DMS79 treated with DMSO at 0.1 percent for 48 hours (cell line): ENCODE measurements around the gene USP2.

Source experiments
- DNase-seq: peaks from one replicate; lab custom pipeline; 2025; lab: John Stamatoyannopoulos, UW

USP2 gene, protein sequence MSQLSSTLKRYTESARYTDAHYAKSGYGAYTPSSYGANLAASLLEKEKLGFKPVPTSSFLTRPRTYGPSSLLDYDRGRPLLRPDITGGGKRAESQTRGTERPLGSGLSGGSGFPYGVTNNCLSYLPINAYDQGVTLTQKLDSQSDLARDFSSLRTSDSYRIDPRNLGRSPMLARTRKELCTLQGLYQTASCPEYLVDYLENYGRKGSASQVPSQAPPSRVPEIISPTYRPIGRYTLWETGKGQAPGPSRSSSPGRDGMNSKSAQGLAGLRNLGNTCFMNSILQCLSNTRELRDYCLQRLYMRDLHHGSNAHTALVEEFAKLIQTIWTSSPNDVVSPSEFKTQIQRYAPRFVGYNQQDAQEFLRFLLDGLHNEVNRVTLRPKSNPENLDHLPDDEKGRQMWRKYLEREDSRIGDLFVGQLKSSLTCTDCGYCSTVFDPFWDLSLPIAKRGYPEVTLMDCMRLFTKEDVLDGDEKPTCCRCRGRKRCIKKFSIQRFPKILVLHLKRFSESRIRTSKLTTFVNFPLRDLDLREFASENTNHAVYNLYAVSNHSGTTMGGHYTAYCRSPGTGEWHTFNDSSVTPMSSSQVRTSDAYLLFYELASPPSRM

DNA sequence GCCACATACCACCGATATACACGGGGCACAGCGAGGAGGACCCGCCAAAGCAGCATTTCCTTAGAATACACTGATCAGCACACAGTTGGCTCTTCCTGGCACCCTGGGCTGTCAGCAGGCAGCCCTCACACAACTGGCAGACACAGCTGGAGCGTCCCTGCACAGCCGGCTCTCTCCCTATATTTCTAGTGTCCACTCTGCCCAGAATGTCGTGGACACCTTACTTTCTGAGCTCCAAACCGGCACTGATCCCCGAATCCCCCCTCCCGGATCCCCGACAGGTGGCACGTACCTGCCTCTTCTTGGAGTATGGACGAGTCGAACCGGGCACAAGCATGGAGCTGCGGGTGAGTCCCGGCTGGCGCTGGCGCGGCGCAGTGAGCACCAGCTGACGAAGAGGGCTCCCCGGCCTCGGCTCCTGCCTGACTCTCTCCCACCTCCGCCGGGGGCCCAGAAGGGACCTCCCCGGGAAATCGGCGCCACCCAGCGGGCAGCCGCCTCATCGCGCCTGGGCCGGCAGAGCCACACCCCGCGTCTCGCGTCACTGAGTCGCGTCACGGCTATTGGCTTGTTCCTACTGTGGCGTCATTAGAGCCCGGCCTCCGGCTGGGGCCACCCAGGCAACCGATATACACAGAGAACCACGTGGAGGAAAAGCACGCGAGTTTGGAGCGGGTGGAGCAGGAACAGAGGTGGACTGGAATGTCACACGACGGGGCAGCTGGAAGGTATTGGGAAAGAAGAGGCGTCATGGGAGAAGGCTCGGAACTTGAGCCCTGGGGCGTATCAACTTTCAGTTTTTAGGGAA, at the start of gene USP2:
Gene USP2, minus strand, starts transcription at position 510 of the 808 bp plus-strand sequence. CDS start 8,210 bp downstream, outside the sequence.
- DNase-seq = peak; percentile 96

DNA sequence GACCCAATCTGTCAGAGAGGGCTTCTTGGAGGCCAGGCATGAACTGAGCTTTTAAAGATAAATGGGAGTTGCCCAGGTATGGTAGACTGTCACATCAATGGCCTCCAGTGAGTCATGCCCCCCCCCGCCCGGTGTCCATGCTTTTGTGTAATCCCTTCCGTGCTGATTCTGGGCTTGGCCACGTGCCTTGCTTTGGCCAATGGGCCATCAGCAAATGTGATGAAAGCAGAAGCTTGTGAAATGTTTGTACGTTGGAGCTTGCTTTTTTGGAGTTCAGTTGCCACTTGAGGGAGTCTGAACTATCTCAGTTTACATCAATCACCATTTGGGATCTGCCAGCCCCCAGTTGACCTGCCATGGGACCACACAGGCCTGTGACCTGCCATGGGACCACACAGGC, 45.8 kb upstream of the USP2 start:
- no peak for DNase-seq

DNA sequence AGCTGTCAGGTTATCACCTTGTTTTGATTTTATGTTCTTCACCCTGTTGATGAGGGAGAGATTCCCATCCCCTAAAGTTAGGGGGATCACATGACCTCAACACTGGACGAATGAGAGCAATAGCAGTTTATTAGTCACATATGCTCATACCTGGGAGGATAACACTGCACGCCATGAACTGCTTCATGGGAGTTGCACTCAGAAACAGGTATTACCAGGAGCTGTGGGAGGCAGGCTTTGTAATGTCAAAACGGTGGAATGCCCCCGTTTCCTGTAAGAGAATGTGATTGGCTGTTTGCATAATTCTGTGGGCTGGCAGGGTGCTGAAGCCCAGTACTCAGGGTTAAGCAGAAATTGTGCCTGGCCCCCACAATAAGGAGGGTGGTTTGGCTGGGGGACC, 44.7 kb upstream of the USP2 start:
- DNase-seq = no peak

DNA sequence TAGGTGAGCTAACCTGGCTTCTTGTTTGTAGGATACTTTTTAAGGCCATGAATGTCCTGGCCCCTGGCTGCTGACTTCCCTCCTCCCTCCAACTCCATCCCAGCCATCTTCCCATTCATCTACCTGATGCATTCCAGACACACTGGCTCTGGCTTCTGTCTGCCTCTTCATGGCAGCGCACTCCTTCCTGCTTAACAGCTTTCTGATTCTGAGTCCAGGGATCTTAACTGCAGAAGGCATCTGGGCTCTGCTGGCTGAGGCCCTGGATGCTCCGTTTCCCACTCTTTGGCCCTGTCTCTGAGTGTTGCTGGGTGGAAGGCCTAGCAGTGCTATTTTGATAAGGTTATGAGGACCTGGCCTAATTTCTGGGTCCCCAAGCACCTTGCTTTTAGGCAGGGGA, 43.3 kb upstream of the USP2 start:
- no peak for DNase-seq

DNA sequence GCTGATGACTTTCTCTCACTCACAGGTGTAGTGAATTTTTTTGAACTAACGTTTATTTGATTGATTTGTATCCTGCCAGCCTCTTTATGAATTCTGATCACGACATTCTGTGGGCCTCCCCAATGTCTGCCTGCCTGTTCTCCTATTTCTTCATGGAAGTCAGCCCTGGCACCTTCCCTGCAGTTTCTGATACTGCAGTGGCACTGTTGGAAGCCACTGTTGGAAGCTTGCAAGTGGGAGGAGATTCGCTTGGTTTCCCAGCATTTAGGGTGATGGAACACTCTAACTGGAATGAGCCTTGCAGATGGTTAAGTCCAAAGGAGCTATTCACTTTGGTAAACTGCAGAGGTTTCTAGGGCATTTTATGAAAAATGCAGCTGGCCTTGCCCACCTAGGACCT, 42.8 kb upstream of the USP2 start:
- no peak for DNase-seq

DNA sequence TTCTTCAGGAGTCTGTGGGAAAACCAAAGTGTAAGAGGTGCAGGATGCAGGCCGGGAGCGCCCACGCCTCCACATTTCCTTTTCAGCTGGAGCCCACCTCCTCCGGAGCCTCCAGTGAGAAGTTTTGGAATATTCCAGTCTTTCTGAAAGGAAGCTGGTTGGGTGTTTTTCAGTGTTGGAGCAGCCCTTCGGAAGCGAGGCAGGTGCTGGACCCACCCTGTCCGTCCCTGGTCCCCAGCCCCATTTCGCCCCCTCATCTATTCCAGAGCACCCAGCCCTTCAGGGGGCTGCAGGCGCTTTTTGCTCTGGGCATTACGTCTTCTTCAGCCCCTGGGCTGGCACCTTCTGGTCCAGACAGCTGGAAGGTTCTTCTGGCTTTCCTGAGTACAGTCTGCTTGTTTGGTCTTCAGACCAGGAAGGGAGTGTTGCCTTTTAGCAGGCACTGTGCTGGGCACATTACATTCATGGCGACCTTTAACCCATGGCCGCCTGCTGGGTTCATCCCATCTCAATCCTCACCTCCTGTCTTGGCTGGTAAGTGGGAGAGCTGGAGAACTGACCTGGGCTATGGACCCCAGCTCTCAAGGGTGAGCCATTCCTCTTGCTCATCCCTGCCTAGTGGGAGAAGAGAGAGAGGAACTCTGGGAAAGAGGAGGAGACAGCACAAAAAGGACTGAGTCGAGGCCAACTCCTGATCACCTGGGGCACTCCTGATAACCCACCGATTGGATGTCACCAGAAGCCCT, 42.2 kb upstream of the USP2 start:
- no peak for DNase-seq

DNA sequence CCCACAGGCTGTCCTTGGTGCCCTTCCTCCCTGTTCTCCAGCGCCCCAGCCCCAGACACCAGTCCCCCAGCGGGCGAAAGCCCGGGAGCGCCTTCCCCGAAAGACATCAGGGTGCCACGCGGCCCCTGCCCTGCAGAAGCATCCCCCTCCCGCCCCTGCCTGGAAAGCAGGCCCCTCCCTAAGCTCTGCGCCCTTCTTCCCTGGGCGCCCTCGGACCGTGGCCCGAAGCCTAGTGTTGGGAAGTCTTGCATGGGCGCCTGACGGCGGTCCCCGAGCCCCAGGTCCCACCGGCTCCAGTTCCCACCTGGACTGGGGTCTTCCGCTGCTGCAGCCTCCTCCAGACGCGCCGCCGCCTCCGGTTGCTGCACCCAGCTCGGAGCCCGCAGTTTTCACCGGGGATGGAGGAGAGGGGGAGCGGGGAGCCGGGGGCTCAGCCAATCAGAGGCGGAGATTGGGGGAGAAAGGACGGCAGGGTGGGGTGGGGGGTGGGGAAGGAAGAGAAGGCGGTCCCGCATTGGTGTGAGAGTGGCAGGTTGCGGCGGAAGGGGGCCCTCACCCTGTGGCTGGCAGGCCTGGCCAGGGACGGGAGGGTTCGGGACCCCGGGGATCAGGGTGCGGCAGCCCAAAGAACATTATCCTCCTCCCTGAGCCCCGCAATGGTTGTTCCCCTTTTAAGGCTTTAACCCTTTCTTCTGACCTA, 41.5 kb upstream of the USP2 start, which contains the start of gene THY1:
Gene THY1, minus strand, starts transcription at position 364 of the 700 bp plus-strand sequence. CDS start 2,267 bp downstream, outside the sequence.
- DNase-seq = peak; percentile 18

DNA sequence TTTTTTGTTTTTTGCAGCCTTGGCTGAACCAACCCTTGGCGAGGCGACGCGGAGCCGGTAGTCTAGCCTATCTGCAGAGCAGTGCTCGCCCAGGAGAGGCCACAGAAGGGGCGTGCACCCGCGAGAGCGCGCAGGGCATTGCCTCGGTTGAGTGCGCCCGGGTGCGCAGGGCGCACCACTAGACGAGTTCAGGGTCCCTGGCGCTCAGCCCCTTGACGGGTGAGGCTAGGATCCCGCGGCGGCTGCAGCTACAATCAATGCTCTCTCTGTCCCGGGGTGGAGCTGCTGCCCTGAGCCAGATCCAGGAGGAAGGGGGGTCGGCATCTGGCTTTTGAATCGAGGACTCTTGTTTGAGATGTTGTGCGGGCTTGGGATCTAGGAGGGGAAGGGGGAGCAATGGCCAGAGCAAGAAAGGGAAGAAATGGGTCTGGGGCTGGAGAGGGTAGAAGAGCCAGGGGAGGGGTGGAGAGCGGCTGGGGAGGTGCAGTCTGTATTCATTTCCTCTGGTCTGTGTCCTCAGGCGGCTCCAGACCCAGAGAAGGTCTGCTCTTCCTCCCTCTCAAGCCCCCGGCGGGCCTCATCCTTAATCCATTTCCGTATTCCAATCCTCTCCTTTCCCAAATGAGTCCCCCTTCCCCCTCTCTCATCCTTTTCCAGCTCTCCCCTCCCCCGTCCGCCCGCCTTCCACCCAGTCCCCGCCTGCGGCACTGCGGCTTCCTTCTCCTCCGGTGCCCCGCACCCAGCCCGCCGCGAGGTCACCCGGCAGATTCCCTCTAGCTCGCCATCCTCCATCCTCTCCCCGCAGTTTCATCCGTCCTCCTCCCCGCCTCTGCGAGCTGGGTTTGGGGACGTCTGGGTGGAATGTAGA, 40.7 kb upstream of the USP2 start:
- peak; percentile 46 for DNase-seq

DNA sequence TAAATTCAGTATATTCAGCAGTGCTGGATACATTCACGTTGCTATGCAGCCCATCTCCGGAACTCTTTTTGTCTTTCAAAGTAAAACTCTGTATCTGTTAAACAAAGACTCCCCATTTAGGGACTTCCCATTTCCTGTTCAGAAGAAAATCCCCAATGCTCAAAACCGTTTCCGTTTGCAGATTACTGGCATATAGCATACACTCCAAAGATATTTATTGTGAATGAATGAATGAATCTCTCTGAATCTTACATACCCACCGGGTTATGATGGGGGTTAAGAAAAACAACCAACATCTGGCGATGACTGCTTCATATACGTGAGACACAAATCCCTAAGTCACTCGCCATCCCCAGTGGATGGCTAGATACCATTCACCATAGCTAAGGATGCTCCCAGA, 39.9 kb upstream of the USP2 start:
- no peak for DNase-seq

DNA sequence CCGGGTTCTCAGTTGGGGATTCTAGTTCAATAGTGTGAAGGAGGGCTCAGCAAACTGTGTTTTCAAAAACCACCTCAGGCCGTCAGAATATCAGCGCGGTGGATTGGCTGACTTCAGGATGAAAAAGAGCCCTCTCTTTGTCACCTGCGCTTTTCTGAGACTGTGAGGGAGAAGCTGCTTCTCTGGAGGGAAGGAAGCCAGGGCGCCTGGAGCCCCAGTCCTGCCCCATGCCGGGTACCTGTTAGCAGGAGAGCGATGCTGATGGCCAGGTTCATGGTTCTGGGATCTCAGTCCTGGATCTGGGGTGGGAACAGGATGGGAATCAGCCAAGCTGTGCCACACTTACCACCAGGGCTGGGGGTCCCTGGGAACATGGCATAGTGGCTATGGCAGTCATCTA, 39.1 kb upstream of the USP2 start:
- DNase-seq = no peak

DNA sequence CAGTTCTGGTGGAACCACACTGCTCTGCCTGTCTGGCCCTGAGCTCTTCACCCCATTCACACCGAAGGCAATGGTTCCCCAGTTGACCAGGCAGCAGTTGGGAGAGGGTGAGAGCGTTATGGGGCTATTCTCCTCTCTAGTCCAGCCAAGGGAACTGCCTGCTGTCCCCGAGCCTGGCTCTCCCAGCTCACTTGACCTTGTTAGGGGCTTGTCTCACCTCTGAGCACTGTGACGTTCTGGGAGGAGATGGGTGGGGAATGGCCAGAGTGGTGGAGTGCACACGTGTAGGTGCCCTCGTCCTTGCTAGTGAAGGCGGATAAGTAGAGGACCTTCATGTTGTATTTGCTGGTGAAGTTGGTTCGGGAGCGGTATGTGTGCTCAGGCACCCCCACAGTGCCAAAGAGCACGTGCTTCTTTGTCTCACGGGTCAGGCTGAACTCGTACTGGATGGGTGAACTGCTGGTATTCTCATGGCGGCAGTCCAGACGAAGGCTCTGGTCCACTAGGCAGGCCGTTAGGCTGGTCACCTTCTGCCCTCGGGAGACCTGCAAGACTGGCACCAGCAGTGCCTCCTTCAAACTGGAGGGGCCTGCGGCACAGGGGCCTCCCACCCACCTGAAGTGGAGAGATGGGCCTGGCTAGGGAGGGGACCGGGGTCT, 38.5 kb upstream of the USP2 start:
- no peak for DNase-seq

DNA sequence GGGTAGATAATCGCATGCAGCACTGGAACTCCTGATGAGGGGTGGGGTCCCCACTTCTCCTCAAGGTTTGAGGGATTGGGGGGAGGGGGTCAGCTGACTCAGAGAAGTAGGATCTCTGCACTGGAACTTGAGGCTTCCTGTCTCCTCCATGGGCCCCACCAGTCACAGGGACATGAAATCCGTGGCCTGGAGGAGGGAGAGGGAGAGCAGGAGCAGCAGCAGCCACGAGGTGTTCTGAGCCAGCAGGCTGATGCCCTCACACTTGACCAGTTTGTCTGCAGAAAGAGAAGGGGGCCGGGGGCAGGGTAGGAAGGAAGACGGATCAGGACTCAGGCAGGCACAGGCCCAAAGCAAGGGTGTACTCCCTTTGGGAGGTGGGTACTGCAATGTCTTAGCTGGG, 37.8 kb upstream of the USP2 start:
- no peak for DNase-seq

DNA sequence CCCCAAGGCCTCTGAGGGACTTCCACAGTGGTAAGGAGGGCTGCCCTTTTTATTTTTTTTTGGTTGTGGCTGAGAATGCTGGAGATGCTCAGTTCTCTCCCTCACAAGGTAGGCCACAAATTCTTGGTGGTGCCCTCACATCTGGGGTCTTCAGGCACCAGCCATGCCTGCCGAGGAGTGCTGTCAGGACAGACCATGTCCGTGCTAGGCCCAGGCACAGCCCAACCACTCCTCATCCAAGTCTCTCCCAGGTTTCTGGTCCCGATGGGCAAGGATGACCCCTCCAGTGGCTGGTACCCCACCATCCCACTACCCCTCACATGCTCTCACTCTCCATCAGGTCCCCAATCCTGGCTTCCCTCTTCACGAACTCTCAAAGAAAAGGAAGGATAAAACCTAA, 37.3 kb upstream of the USP2 start:
- DNase-seq = no peak

DNA sequence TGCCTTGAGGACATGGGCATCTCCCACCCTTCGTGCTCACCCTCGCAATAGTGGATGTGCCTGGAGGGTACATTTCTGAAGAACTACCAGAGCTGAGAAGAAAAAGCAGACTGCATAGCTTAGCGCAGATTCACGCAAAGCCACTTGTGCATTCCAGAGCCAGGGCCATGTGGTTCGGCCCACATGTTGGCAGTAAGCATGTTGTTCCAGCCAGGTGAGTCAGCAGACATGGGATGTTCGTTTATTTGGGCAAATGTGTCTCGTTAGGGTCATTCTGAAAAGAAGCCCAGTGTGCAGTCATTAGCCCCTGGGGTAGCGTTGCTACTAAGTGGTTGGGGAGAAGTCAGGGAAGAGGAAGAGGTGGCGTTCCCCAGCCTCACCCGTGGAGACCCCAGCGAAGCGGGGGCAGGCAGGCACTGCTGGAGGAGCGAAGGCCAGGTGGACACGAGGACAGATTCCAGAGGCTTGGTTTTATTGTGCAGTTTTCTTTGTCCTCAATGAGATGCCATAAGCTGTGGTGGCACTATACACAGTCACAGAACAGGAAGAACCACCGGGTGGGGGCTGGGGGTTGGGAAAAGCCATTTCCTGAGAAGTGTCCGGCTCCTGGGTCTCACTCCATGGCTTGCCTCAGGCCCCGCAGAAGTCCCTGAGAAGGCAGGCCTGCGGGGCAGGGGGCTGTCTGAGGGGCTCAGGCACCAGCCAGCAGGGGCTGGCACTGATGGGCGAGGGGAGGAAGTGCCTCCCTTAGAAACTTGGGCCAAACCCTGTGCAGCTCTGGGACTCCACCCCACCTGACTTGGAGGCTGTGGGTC, 36.4 kb upstream of the USP2 start:
- DNase-seq = no peak

DNA sequence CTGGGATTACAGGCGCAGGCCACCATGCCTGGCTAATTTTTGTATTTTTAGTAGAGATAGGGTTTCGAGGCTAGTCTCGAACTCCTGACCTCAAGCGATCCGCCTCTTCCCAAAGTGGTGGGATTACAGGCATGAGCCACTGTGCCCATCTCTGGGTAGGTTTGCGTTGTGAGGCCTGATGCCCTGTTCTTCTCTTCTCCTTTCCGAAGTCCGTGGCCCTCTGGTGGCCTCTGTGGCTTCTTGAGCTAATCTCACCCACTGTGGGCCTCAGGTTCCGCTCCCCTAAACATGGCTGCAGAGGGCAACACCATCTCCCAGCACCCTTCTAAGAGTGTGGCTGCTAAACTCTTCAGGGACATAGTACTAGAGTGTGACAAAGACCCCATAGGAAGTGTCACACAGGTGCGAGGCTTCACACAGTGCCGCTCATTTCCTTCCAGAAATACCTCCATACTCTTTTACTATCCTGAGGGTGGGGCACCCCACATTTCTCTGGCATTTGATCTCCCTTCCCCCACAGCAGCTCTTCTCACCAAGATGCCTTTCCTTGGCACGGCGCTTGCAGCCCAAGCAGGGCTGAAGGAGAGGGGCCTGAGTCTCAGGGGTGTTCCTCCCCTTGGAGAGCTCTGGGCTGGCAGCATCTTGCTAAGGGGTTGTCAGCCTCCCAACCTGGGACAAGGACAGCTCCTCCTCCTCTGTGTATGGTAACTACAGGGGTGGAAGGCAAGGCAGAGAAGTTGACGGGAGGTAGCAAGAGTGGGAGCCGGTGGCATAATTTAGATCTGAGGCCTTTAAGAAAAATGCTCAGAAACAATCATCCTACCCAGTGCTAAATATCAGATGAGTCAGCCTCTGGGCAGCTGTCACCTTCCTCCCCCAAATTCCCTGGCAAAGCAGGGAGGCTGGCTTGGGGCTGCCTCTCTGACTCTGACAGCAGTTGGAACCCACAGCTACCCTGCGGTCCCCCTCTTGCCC, 35.4 kb upstream of the USP2 start:
- no peak for DNase-seq

DNA sequence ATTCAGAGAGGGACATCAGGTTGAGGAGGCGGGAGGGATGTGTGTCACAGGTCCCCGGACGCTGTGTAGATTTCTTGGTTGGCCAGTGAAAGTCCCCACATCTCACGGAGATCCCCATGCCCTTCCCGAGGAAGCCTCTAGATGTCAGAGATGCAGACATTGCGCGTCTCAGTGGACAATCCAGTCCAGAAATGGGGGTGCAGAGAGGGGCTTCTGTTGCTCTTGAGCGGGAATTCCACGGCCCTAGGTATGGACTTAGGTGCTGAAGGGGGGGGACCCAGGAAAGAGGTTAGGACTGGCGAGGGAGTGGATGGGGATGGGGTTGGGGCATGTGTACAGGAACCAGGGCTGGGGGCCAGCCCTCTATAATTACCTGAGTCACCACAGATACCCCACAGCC, 34.5 kb upstream of the USP2 start:
- DNase-seq = no peak

DNA sequence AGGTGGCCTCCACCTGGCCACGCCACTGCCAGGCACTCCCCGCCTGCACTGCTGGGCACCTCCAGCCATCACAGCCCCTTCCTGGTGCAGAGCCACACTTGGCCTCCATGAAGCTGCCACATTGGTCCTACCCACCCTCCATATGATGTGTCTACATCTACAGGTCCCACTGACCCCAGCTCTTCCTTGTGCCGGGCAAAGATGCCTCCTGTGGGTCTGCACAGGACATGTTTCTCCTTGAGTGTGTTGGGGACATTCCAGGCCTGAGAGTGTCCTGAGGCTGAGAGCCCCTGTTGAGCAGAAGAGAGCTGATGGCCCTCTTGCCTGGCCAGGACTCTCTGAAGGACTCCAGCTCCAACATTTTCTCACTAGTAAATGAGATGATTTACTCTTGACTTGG, 34.0 kb upstream of the USP2 start:
- no peak for DNase-seq

DNA sequence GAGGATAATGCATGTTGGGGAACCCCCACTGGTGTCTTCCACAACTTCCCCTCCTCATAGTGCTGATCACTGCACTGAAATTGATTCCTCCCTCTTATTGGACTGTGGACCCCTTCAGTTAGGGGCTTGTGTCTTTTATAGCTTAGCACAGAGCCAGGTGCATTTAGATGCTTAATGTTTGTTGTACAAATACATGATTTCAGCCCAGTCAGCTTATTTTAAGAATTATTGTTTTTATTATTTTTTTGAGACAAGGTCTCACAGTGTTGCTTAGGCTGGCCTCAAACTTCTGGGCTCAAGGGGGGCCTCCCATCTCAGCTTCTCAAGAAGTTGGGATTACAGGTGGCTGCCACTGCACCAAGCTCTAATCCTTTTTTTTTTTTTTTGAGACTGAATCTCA, 33.2 kb upstream of the USP2 start:
- DNase-seq = no peak
